ENCODE data around the gene ITGA11.

GRCh38 chr15:68261241-68261640 is 170.7 kb downstream of the ITGA11 start:
- no peak for TF ChIP-seq CTCF (conservative IDR thresholded peaks at IDR 0.05; ENCODE audit: low read depth, low read length)
- TF ChIP-seq EZH2 (IDR thresholded peaks at IDR 0.05; ENCODE audit: low read length, unreplicated experiment), result no peak
- TF ChIP-seq EZH2phosphoT487 (IDR thresholded peaks at IDR 0.05; ENCODE audit: borderline replicate concordance, low read length), result no peak

Data from PC-3 (cell line).